ENCODE data around the gene DDAH1.

DNA sequence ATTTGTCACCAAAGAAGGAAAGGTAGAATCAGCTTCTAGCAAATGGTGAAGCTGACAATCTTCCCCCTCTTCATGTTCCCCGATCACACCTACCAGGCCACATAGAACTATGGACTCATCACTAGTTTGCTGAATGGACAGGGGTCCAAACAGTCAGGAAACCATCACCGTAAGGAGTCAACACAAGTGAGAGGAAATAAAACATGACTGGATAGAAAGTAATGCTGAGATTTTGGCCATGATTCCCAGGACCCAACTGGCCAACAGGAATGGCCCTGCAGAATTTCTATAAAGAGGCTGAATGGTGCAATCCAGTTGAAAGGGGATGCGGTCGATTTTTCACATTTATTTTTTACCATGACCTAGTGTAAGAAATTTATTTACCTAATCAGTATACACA is 10.7 kb downstream of the DDAH1 start:
- TF ChIP-seq CTCF (IDR thresholded peaks at IDR 0.05) (no peak), POLR2AphosphoS5 (IDR thresholded peaks at IDR 0.05) (no peak), POLR2A (IDR thresholded peaks at IDR 0.05) (no peak)

Measured in sigmoid colon (tissue), 4 donors.